ENCODE measurements around the gene ABHD10.
A peak's percentile ranks its signal among the peaks of the same experiment; 100 is the strongest.

Gene ABHD10

DNA sequence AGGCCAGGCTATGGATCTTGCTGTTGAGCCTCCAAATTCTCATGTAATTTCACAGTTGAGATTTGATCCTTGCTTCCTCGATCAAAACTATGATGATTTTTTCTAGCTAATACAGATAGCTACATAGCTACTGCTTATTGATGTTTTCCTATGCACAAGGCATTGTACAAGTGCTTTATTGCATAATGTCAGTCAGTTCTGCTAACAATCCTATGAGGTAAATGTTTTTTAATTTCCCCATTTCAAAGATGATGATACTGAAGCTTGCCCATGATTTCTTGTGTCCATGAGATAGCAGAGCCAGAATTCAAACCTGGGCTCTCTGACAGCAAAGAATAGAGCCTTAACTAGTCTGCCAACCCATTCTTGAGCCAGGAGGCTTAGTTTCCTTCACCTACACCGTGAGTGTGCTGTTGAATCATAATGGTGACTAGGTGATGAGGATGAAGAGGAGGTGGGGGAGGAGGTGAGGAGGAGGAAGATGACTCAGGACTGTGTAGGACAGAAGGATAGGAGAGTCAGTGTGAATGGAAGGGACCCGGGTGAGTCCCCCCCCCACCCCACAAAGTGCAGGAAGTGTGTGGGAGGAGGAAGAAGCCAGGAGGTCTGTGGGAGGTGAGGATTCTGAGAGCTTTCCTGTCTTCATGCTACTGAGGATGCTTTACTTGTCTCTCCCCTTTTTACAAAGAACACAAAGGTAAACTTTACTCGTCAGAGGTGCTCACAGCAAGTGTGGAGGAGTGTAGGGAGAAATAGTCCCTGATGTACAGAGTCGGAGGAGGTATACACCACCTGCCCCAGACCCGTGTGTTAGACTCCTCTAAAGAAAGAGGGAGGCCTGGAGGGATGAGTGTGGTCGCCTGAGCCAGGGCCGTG, 23.5 kb downstream of the ABHD10 start:
- DNase-seq = no peak

DNA sequence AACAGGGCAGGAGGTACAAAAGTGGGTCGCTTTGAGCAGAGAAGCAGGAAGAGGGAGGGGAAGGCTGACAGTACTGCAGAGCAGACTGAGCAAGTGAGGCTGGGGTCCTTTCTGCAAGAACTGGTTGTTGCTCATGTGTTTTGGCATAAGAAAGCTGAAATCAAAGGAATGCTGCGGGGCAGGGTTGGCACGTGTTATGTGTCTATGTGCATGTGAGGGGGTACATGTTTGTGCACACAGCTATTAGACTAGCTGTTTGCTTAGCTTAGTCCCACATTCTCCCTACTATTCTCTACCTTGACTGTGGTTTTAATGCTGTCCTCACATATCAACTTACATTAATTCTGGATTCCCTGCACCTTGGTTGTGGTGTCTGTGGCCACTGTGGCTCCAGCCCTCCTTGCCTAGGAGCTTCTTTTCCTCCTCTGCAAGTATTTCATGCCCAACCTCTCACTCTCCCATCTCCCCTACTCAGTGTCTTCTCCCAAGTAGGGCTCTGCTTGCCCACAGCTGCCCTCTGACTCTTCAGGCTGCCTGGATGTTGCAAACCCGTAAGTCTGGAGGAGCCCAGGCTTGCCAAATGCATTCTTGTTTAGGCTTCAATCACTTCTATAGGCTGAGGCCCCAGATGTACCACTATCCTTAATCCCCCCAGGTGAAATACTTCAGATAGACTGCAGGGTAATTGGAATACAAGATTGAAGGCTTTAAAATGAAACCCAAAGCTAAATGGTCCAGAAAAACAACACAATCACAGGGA, 24.7 kb downstream of the ABHD10 start:
- DNase-seq = no peak

DNA sequence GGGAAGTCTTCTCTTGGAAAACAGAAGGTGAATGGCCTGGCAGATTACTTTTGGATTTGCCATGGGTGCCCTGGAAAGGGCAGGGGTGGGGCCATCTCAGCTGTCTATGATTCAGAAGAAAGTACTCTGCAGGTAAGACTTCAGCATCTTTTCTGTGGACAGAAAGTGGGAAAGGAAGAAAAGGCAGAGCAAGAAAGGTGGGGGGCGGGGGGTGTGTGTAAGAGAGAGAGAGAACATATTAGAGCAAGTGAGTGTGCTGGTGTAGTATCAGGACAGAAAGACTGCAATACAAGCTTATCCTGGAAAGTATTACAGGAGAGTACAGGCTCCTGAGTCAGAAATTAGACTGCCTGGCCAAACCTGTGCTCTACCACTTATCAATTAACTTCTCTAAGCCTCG, 25.4 kb downstream of the ABHD10 start:
- DNase-seq = no peak

DNA sequence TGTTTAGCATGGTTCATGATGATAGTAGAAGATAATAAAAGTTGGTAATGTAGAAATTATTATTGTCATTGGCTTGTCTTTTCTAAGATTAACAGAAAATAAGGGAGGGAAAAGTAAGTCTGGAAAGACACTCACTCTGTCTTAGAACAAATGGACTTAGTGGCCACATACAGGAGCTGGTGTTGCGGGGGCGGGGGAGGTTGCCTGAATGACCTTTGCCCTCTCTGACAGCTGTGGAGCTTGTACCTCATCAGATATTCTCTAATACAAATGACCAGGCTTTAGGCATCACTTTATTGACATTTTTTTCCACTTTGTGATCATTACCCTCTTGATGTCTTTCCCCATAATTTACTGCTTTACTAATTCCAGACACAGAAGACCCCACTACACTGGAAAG, 25.8 kb downstream of the ABHD10 start:
- no peak for DNase-seq

DNA sequence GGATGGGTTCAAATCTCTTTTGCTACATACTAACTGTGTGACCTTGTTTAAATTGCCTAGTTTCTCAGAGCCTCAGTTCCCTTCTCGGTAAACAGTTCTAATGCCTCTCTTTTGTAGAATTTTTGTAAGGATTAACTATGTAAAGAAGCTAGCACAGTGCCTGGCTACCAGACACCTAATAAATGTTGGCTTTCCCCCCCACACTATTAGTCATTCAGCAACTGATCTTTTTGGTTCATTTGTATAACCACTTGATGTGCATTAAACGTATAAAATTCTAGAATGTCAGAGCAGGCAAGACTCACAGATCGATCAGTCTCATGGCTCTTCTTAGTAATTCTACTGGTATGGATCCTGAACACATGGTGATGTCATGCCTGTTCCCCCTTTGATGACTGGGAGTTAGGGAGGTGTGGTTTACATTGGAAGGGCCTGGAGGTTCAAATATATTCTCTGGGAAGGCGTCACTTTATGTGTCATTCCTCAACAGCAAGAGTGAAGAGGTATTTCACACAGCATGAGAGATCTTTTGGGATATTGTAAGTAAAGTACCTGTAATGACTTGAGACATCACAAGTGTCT, 26.4 kb downstream of the ABHD10 start:
- DNase-seq = no peak

DNA sequence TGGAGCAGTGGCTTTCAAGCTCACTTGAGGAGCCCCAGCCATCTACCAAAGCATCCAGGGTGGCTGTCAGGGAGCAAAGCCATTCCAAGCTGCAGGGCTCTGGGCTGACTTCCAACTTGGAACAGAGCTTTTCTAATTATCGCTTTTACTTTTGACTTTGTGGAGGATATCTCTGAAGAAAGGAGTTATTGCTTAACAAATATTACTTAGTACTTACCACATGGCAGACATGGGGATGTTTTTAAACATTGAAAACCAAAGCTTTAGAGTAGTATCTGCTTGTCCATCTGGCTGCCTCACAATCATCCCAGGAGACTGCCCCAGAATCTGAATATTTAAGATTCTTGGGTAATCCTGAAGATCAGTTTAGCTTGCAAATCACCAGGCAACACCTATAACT, 28.8 kb downstream of the ABHD10 start:
- DNase-seq = no peak

DNA sequence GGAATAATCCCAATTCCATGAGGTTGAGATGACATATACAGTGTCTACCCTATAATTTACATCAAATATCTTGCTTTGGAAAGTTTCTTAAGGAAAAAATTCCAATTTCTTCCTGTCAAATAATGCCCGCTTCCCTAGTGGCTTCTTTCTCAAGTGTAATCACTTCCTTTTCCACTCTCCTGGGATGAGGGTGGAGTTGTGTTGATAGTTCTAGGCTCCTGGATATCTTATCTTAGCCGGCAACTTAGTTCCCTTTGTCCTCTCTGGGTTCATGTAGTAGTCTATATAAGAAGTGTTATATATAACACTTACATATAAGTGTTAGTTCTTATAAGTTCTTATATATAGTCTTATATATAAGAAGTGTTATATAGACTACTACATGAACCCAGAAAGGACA, 30.8 kb downstream of the ABHD10 start:
- no peak for DNase-seq

DNA sequence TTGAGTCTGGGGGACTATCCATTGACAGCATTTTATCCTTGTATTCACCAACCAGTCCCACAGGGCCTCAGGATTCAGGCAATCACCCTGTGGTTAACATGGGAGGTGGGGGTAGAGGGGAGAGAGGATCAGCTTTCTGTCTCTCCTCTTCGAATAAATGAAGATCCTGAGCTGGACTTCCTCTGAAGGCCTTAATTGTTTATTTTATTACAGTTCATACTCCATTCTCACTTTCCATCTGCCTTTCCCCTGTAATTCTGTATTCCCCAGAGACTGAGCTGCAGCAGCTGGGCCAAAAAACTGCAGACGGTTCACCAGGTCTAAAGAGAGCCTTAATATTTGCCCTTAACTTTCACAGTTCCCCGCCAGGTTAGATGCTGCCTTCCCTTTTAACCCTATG, 31.8 kb downstream of the ABHD10 start:
- DNase-seq = peak; percentile 42

DNA sequence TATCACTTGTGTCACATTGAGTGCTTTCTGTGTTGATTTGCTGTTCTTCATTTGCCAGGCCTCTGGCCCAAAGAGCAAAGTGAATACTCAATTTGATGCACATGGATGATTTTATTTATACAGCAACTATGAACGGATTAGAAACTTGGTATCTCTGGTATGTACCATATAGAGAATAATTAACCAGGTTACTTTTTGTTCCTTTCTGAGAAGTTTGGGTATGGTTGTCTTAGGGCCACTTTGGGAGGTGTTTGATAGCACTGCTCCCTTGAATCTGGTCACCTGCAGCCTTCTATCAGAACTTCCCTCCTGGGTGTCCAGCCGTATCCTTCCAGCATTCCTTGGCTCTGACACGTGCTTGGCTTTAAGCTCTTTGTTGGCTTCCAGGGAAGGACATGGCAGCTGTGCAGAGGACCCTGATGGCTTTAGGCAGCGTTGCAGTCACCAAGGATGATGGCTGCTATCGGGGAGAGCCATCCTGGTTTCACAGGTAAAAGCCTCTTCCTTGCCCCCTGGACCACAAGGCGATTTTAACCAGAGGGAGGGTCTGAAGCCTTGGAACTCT, 32.6 kb downstream of the ABHD10 start:
- DNase-seq = no peak

DNA sequence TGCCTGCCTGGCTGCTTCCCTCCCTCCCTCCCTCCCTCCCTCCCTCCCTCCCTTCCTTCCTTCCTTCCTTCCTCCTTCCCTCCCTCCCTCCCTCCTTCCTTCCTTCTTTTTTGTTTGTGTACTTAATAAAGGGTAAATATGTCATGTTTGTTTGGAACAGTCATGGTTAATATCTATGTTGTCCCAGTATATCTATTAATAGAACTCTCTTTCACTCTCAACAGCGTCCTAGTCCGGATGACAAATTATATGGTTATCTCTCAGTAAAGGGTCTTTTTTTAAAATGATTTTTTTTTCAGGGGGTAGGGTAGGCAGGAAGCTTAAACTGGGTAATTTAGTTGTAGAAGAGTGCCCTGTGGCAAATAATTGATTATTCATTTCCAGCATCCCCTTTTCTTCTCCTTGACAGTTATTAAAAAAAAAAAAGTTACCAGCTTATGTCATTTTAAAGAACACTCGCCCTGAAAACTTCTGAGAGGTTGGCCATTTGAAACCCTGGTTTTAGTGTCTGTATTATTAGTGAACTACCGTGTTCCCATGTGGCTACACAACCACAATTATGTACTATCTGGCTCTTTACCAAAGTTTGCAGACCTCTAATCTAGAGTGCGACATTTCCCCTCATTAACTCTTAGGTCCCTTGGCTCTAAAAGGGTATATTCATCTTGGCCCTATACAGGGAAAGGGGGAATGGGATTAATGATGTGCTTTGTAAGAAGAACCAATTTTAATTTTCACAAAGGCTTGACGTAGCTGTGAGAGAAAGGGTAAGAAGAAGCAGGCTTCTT, 33.6 kb downstream of the ABHD10 start:
- DNase-seq = no peak

DNA sequence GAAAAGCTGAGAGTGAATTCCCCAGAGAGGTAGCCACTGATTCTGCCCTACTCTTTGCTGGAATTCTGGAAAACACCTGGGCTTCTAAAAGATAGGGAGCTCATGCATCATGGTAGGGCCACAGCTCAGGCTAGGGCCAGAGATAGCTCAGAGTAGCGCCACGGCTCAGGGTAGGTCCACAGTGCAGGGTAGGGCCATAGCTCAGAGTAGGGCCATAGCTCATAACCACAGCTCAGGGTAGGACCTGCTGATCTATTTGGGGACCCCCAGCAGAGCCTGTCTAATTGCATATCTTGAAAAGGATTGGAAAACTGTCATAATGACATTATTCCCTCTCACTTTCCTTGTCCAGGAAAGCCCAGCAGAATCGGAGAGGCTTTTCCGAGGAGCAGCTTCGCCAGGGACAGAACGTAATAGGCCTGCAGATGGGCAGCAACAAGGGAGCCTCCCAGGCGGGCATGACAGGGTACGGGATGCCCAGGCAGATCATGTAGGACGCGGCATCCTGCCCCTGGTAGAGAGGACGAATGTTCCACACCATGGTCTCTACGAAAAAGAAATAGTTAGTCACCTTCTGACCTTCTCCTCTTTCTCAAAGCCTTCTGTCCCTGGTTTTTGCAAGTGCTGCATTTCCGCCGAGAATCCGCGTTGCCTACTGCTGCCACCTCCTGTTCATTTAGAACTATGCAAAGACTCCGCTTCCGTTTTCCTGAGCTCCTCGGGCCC, 34.4 kb downstream of the ABHD10 start:
- no peak for DNase-seq

DNA sequence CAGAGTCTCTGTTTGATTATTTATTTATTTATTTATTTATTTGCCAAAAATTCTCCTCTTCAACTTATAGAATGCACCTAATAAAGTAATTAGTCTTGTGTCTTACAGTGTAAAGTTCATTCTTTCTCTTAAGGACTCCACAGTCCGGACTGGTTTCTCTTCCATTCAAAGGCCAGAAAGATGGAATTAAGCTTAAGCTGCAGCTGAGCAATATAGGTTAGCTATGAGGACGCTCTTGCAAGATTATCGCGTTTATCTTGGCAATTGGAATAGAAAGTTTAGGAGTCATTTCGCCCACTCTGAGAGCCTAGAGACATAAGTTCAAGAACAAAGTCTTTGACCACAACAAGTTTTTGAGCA, 34.9 kb downstream of the ABHD10 start:
- no peak for DNase-seq

DNA sequence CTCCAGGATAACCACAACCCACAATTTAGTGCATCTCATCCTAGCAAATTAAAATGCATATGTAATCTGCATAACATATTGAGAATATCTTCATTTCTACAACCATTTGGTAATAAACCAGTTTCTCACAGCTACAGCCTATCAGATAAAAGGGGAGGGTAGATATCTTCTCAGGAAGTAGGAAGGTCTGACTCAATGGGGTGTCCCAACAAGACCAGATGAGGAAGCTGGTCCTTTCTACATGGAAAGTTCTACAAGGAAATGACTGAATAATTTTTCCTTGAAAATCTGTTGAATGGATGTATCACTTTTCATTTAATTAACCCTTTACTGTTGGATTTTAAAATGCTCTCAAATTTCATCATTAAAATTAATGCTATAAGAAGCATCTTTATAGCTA, 38.3 kb downstream of the ABHD10 start:
- DNase-seq = no peak

DNA sequence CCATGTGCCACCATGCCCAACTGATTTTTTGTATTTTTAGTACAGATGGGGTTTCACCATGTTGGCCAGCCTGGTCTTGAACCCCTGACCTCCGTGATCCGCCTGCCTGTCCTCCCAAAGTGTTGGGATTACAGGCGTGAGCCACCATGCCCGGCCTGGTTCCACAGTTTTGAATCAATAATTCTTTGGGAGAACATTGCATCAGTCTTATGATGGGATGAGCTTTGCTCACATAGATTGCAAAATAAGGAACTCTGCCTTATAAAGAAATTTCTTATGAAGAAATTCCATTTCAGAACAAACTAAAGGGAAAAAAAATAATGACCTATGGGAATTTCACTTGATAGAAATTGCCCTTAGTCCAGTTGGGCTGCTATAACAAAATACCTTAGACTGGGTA, 39.9 kb downstream of the ABHD10 start:
- no peak for DNase-seq

DNA sequence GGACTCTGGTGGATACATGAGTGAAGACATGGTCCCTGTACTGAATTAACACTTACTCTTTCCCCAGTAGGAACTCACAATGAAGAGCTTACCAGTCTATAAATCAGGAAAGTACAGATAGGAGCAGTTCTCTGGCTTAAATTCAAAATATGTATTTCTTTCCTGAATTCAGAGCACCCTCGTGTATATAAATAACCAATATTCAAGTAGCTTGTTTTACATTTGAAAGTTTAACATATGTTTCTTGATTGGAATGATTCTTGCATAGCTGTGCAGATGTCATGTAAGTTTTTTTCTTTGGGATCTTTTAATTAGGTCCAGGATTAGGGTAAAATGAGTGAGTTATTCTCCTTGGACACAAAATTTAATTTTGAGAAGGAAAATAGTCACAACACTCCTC, 40.9 kb downstream of the ABHD10 start:
- no peak for DNase-seq

DNA sequence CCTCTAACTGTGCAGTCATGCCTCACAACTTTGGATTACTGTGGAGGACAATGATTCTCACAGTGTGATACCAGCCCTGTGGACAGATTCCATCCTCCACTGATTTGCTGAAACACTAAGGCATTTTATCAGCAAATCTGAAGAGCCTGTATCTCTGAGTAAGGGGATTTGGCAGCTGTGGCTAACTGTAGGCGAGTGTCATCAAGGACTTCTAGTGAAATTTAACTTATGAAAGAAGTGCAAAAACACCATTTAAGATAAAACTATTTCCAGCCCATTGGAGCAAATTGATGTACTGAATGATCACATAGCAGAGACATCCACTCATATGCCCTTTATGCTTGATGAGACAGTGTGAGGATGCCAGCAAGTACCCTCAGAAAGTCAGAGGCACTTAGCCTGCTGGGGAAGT, 41.9 kb downstream of the ABHD10 start:
- no peak for DNase-seq

DNA sequence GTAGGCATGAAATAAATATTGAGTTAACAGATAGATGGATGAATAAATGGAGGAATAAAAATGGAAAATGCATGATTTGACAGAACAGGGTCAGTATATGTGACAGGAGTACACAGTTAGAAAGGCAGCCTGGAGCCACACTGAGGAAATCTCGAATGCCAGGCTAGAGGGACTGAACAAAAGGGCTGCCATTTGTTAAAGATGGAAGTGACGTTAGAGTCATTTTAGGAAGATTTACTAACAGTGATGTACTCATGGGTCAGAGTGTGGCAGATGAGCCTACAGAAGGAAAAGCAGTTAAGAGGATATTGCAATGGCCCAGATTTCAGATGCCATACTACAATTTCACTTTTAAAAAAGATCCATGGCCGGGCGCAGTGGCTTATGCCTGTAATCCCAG, 48.3 kb downstream of the ABHD10 start:
- no peak for DNase-seq

DNA sequence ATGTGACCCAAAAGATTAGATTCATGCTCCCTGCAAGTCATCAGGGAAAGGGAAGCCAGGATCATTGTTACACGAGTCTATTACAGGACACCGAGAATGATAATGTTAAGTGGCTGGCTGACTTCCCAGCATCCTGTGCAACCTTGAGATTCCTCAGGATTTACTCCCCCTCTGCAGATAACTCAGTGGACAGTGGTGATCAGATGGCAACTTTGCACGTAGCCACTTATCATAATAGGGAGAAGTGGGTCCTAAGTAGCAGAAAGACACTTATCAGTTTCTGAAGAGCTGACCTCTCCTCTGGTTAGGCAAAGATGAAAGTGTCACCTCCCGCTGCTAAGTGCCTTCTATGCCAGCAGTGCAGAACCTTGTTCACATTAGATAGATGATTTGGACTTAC, 49.0 kb downstream of the ABHD10 start:
- peak; percentile 88 for DNase-seq

DNA sequence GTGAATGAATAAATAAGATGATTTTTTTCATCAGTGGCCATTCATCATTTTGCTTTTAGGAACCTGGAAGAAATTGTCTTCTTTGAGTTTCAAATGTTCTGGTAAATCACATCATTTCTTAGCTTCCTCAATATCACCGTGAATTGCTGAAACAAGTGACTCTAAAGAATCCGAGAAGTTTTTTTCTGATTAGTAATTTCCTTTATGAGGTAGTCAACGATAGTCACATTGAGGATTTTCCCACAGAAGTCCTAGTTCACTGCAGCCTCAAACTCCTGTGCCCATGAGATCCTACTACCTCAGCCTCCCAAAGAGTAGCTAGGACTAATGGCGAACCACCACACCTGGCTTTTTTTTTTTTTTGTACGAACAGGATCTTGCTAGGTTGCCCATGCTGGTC, 52.1 kb downstream of the ABHD10 start:
- no peak for DNase-seq

DNA sequence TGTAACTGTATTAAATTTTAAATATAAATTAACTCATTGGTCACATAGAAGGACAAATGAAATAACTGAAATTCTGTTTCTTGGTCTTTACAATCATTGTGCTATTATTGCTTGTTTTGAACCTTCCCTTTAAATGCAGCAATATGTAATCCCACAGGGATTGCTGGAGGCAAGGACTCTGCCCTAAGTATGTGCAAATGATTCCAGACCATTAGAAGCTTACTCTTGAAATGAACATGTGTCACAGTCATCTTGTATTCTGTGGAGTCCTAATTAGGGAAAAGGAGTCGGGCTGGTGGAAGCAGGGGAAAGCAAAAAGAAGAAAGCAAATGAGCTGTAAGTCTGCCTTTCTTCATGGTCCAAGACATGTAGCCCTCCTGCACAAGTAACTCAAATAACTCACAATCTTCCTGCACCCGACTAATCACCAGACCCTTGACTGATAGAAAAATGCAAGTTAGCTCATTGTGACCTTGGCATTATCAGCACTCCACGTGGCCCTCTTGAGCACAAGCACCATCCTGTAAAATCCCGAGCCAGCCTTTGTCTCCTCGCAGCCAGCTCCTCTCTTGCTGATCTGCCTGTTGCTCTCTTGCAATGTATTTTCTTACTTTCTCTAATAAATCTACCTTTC, 53.4 kb downstream of the ABHD10 start:
- DNase-seq = peak; percentile 21

DNA sequence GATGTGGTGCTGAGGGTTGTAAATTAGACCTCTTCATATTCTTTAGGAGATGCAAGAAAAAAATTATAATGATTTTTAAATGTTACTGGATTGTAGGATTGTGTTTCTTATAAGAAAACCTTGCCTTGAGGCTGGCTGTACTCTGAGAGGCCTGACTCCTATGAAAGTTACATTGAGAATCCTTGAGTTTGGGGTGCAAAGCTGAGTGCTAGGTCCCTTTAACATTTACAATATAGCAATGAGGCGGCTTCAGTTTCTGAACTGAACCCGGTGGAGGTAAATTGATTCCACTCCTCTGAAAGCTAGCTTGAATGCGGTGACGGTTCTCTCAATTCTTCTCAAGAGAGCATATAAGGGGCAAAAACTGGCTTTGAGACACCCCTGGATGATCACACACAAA, 55.6 kb downstream of the ABHD10 start, which contains the start of gene TMPRSS7:
Gene TMPRSS7, plus strand, starts transcription at position 301 of the 400 bp plus-strand sequence. CDS start 110 bp downstream, outside the sequence.
- DNase-seq = no peak

DNA sequence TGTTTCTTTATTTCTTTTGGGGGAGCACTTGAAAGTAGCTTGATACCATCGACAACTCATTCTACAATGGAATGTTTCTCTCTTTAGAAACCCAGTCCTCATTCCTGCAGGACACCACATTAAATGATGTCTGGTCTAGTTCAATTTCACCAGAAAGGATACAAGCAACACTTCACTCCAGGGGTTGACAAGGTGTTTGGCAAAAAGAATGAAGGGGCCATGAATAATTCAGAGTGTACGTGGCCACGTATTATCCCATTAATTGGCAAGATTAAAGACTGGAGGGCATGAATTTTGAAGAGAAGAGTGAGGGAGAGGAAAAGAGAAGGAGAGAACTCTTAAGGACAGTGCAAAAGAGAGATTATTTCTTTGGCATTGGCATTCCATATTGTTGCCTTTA, 56.4 kb downstream of the ABHD10 start:
- DNase-seq = no peak

All from NCI-H187 treated with DMSO at 0.1 percent for 48 hours (cell line).